Activated CD8-positive, alpha-beta T cell treated with anti-CD3 and anti-CD28 coated beads for 36 hours (primary cell): ENCODE measurements around the gene SND1. TPM values are rescaled to one million over a fixed set of nuclear protein-coding genes. Genes with fewer than 3 reads are reported as not detected.

Experiments
- ATAC-seq: fragments of 200-7000 bp; cut with Tn5 transposase; one replicate; pipeline ENCODE4 v1.10.0; 2021; ENCODE audit warnings: mild to moderate bottlenecking, moderate library complexity
- CTCF ChIA-PET: fragments of 350-600 bp; sonication (Branson Sonifier 250); formaldehyde crosslinking; loops from one replicate; lab custom pipeline; 2021; ENCODE audit warnings: antibody characterized with exemption; lab: Charles Lee
- POLR2A ChIA-PET: fragments of 350-600 bp; sonication (Branson Sonifier 250); formaldehyde crosslinking; loops from one replicate; lab custom pipeline; 2021; ENCODE audit warnings: antibody characterized with exemption; lab: Charles Lee
- DNase-seq: peaks from one replicate; pipeline ENCODE4 v3.0.0-alpha.2; 2020
- H3K27ac Mint-ChIP-seq: one replicate; pipeline ENCODE4 v1.8.0; 2021; ENCODE audit warnings: mild to moderate bottlenecking, mixed read lengths
- H3K27me3 Mint-ChIP-seq: one replicate; pipeline ENCODE4 v1.8.0; 2021; ENCODE audit warnings: mixed read lengths
- H3K36me3 Mint-ChIP-seq: one replicate; pipeline ENCODE4 v1.8.0; 2021; ENCODE audit warnings: low read depth, mixed read lengths
- H3K4me1 Mint-ChIP-seq: one replicate; pipeline ENCODE4 v1.8.0; 2021; ENCODE audit warnings: low read depth, mixed read lengths
- H3K4me3 Mint-ChIP-seq: one replicate; pipeline ENCODE4 v1.8.0; 2021; ENCODE audit warnings: mild to moderate bottlenecking, moderate library complexity, mixed read lengths
- H3K9me3 Mint-ChIP-seq: one replicate; pipeline ENCODE4 v1.8.0; 2021; ENCODE audit warnings: mixed read lengths
- CTCF ChIP-seq: fragments of 200-600 bp; IDR thresholded peaks from one replicate; pipeline ENCODE4 v1.8.0; 2022; ENCODE audit warnings: antibody characterized with exemption, mild to moderate bottlenecking
- intact Hi-C: fragments of 100-400 bp; cut with micrococcal nuclease; formaldehyde crosslinking; loops from one replicate; pipeline ENCODE4 v1.10.0; 2022
- total RNA-seq, 2 experiments: library from RNA; stranded (reverse); gene quantifications; one replicate each; pipeline ENCODE4 v1.2.3, GENCODE V29; 2021

SND1 gene
- total RNA-seq, 2 experiments from 2014 or later = 206 to 208 TPM

GRCh38 chr7:128092221-128092620, 440.2 kb downstream of the SND1 start:
- no peaks in the 10 kb centered on the region for H3K4me1 Mint-ChIP-seq
- no peaks in the 10 kb centered on the region for H3K9me3 Mint-ChIP-seq
- H3K27ac Mint-ChIP-seq = no peak overlapping the region
- DNase-seq = no peak
- intact Hi-C loops = no loop called here
- POLR2A ChIA-PET = interaction anchor here (1.2 to 2.0 kb wide), 2 partner anchors 11 to 13 kb away, joined by 4 to 12 read pairs; no protein-coding TSS in a partner anchor
- TF ChIP-seq CTCF = no peak
- no peak overlapping the region for H3K4me3 Mint-ChIP-seq
- CTCF ChIA-PET = interaction anchor here (0.8 to 1.3 kb wide), 4 partner anchors 15 to 118 kb away, joined by 3 to 6 read pairs (median 3); no protein-coding TSS in a partner anchor
- H3K27me3 Mint-ChIP-seq = no peaks in the 10 kb centered on the region
- H3K36me3 Mint-ChIP-seq = peaks cover 43% of the 10 kb centered on the region
- no peak for ATAC-seq

GRCh38 chr7:128093614-128094570, 441.9 kb downstream of the SND1 start:
- CTCF ChIA-PET = interaction anchor here (0.7 to 1.6 kb wide), 2 partner anchors 10 to 230 kb away, joined by 3 read pairs; no protein-coding TSS in a partner anchor
- Mint-ChIP-seq H3K4me3 (no peak overlapping the region), H3K36me3 (peaks cover 42% of the 10 kb centered on the region), H3K27me3 (no peaks in the 10 kb centered on the region), H3K9me3 (no peaks in the 10 kb centered on the region), H3K27ac (no peak overlapping the region), H3K4me1 (no peaks in the 10 kb centered on the region)
- DNase-seq (no peak), ATAC-seq (peak; percentile 13)
- TF ChIP-seq CTCF = no peak
- POLR2A ChIA-PET = interaction anchor here (0.5 kb wide), 1 partner anchor 19 kb away, joined by 3 read pairs; no protein-coding TSS in a partner anchor
- intact Hi-C loops = no loop called here

- H3K9me3 Mint-ChIP-seq = no peaks in the 10 kb centered on the region
- intact Hi-C loops = no loop called here
- peaks cover 41% of the 10 kb centered on the region for H3K36me3 Mint-ChIP-seq
- CTCF ChIA-PET = interaction anchor here (1.6 kb wide), 1 partner anchor 9 kb away, joined by 3 read pairs; no protein-coding TSS in a partner anchor
- no peak for TF ChIP-seq CTCF
- H3K4me1 Mint-ChIP-seq = peaks cover 5% of the 10 kb centered on the region
- DNase-seq (no peak), ATAC-seq (no peak)
- POLR2A ChIA-PET = no interaction called here
- H3K27ac Mint-ChIP-seq = no peak overlapping the region
- no peak overlapping the region for H3K4me3 Mint-ChIP-seq
- no peaks in the 10 kb centered on the region for H3K27me3 Mint-ChIP-seq
Observed at GRCh38 chr7:128094686-128095085, 442.7 kb downstream of the SND1 start.

GRCh38 chr7:128097211-128097731, 445.3 kb downstream of the SND1 start:
- Mint-ChIP-seq H3K27ac (no peak overlapping the region), H3K9me3 (no peaks in the 10 kb centered on the region), H3K27me3 (no peaks in the 10 kb centered on the region)

More at GRCh38 chr7:128097211-128097731, 445.3 kb downstream of the SND1 start:
- no peak for DNase-seq
- Mint-ChIP-seq H3K4me3 (no peak overlapping the region), H3K4me1 (peaks cover 18% of the 10 kb centered on the region), H3K36me3 (peaks cover 24% of the 10 kb centered on the region)
- ChIA-PET POLR2A (no interaction called here), CTCF (no interaction called here)
- TF ChIP-seq CTCF = no peak
- intact Hi-C loops = loop anchor here (2.0 kb wide), 1 partner anchor 14 kb away; no protein-coding TSS in a partner anchor
- no peak for ATAC-seq
